Femur (tissue), 1 donor: ENCODE data around the gene CIC.

Source experiments
- DNase-seq: peaks from one replicate; pipeline ENCODE4 v3.0.0-alpha.2; 2017

Gene CIC

GRCh38 chr19:42244347-42245220 lies 24.5 kb upstream of the CIC start:
- peak; percentile 96 for DNase-seq

DNA sequence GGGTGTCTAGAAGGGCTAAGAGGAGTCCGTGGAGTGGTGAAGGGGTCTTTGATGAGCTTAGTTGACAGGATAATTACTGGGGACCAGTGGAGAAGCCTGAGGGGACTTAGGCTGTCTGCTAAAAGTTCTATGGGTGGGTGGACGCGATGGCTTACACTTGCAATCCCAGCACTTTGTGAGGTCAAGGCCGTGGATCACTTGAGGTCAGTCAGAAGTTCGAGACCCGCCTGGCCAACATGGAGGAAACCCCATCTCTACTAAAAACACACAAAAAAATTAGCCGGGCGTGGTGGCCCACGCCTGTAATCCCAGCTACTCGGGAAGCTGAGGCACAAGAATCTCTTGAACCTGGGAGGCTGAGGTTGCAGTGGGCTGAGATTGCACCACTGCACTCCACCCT lies 23.8 kb upstream of the CIC start:
- no peak for DNase-seq

- peak; percentile 82 for DNase-seq
These were observed 22.7 kb upstream of the CIC start for GRCh38 chr19:42246143-42246921.

- DNase-seq: peak; percentile 39
These were observed 22.0 kb upstream of the CIC start for GRCh38 chr19:42246922-42247639.

- no peak for DNase-seq
These were observed 21.3 kb upstream of the CIC start for GRCh38 chr19:42247640-42248199.

DNA sequence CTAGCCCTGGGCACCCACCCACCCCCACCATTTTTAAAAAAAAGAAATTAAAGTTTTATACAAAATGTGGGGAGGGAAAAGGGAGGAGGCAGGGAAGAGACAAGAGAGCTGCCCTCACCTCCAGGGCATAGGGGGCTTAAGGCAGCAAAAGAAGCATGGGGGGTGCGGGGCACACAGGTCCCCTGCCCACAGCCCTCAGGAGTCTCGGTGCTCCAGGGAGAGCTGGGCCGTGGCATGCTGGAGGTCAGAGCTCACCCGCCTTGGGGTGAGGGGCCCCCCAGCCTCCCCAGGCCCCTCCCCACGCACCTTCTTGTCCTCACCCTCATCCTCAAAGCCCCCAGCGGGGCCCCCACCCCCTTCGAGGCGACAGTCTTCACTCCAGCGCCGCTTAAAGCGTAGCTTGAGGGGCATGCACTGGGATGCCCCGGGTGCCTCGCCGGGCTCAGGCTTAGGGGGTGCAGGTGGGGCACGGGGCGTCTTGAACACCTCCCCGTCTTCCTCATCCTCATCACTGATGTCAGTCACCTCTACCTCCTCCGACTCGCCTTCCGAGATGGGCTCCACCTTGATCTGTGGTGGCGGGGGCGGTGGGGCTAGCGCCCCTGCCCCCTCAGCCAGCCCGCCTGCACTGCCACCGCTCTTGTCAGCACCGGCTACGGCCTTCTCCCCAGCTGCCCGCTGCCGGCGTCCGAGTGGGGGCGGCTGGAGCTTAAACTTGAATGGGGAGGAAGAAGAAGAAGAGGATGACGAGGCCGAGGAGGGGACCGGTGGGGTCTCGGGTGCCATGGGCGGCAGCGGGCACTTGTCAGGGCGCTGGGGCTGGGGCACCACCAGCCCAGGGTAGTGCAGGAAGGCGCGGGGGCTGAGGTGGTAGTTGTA lies 20.5 kb upstream of the CIC start:
- no peak for DNase-seq

DNA sequence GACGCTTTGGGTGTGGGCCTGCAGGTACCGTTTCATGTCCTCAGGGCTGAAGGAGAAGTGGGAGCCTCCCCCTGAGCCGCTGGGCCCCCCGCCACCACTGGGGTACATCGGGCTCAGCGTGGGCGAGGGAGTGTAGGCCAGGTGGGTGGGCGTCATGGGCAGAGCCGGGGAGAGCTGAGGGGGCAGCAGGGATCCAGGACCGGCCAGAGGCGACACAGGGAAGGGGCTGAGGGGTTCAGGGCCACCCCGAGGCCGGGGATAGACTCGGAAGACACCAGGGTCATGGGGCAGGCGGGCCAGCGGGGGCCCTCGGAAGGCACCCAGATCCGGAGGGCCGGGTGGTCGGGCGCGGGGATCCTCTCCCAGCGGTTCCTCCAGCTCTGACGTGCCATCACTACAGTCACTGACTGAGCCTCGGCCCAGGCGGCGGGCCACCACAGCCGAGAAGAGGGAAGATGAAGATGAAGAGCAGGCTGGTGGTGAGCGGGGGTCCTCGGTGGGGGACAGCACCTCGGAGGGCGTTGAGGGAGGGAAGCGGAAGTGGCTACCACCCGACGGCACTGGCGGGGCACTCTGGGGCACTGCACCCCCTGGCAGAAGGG lies 19.8 kb upstream of the CIC start:
- DNase-seq: no peak

DNA sequence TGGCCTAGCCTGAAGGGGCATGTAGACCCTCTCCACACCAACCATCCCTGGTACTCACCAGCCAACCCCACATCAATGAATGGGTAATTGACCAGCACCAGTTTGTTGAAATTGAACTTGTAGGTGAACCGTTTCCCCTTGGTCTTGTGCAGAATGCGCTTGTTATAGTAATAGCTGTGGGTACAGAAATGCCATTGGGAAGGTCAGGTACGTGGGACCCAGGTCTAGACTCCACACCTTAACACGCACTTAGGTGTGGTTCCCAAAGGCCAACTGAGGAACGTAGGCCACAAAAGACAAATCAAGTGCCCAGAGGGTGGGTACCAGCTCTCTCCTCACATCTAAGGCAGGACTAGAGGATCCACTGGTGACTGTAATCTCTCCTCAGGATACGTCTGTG lies 19.3 kb upstream of the CIC start:
- no peak for DNase-seq

DNA sequence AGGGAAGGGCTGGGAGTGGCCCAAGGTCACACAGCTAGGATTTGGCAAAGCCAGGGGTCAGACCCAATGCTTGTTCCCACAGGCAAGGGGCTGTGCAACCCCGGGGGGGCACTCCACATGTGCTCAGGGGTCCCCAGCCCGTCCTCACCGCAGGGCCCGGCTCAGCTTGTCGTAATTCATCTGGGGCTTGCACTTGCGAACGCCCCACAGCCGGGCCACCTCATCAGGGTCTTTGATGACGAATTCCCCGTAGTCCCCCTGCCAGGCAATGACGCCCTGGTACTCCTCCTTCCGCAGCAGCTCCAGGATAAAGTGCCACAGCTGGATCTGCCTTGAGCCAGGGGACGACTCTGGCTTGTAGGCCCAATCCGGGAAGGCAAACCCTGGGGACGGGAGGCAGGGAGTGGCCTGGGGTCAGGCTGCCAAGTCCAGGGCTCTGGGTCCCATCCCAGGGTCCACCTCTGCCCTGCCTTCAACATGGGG lies 18.8 kb upstream of the CIC start:
- peak; percentile 53 for DNase-seq

GRCh38 chr19:42250666-42251531 lies 18.2 kb upstream of the CIC start:
- DNase-seq: peak; percentile 80

GRCh38 chr19:42251572-42252358 lies 17.3 kb upstream of the CIC start:
- peak; percentile 47 for DNase-seq

- peak; percentile 78 for DNase-seq
These were observed 16.4 kb upstream of the CIC start for GRCh38 chr19:42252365-42253244.

DNA sequence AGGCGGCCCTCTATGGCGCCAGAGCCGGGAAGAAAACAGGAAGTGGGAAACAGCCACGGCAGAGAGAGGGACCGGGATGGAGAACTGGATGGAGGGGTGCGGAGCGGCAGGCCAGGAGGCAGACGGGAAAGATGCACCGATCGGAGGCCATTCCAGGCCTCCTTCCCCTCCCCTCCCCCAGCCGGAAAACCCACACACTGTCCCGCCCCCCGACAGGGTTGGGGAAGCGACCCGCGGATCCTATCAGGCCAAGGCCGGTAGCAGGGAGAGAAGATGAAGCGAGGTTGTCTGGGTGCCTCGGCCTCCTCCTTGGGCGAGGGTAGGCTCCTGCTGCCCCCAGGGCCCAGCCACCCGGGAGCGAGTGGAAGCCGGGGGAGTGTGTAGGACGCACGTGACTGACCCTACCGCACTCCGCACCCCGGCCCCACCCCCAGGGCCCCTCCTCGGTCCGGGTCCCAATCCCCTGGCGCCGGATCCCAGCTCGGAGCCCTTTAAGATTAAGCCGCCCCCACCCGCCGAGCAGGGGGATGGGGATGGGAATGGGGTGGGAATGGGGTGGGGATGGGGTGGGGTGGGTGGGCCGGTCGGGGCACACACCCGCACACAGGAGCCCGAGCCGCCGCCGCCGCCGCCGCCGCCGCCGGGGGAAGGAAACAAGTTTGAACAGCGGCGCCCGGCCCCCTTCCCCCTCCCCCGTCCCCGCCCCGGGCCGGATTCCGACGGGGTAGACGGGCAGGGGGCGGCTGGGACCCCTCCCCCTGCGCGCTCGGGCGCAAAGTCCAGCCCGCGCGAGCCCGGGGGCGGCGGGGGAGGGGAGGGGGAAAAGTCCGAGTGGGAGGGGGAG lies 15.6 kb upstream of the CIC start:
- DNase-seq: peak; percentile 81

DNA sequence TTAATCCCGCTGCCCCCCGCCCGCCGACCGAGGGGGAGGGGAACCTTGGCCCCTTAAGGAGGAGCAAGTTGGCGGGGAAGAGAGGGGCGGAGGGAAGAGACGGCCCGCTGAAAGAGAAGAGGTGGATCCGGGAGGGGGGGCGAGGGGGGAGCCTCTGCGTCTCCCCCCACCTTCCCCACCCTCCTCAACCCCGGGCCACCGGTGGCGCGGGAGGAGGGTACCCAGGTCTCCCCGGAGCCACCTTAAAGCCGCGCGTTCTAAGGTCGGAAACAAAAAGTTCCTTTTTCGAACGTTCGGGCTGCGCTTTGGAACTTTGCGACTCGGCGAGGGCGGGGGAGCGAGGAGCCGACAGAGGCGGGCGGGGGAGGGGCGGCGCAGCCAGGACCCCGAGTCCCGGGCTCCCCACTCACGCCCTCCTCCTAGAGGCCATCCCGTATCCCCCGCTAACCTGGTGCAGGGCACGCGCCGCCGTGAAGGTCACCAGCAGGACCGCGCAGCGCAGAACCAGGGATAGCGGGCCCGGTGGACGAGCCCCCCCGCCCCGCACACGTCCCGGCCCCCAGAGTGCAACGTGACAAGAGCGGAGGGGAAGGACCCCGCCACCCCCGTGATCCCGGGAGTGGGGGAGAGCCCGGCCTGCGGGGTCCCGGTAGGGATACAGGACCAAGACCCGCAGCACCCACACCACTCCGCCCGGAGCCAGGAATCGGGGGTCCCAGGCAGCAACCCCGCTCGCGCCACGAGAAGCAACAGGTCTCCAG lies 14.8 kb upstream of the CIC start:
- DNase-seq: peak; percentile 88

DNA sequence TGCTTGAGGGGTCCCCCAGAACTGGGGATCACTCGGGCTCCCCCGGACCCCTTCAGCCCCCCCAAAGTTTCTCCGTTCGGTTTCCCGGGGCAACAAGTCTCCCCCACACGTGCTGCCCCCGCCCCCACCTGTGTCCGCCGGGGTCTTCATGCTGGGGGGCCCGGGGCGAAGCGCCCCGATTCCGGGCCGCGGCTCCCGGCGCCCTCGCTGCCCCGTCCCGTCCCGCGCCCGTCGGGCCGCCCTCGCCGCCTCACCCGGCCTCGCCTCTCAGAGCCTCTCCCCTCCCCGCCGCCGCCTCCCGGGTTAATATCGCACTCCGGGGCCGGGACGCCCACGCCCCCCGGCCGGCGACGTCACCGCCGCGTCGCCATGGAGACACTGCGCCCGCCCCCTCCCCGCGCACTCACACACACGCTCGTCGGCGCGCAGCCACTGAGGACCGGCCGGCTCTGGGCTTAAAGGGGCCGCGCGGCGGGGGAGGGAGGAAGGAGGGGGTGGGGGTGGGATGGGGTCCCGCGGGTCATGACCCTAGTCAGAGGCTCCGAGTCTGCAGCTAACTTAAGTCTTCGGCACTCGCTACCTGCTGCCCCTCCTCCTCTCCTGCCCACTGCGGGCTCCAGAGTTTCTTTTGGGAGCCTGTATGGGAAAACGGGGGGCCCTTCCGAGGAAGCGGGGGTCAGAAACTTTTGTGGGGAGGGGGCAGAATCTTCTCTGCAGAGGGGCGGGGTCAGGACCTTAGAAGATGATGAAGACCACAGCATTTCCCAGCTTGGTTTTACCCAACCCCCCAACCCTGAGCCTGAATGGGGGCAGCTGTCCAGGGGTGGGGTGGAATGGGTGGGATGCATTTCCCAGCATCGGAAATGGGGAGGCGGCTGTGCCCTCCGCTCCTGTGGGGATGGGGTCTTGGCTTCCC lies 13.9 kb upstream of the CIC start, which contains the start of gene ERF:
Gene ERF (minus strand): TSS at position 279 of the 916 bp plus-strand sequence. CDS start 129 bp downstream, at position 150.
- peak; percentile 97 for DNase-seq
